Small intestine (tissue), 7 donors: Measurements from ENCODE around the gene PGR. TPM values are rescaled to one million over a fixed set of nuclear protein-coding genes. Genes with fewer than 3 reads are reported as not detected.

Experiments
- DNase-seq, 2 donors: peaks; one replicate each; pipeline versions ENCODE4 v3.0.0 to v3.0.0-alpha.2; 2013
- FAIRE-seq: peaks from 2 replicates; lab custom pipeline; 2012; peaks lifted over from hg19 to GRCh38; lab: Jason Lieb, UNC
- H3K27ac ChIP-seq, 3 donors: one replicate each; pipeline ENCODE4 v1.5.1; 2013; ENCODE audit warnings: low read length in 2 of 3, mild to moderate bottlenecking in 2 of 3, control low read depth in 1 of 3, inconsistent platforms in 1 of 3, low read depth in 1 of 3, moderate library complexity in 1 of 3
- H3K27me3 ChIP-seq, 3 donors: one replicate each; pipeline ENCODE4 v1.6.1; 2013; ENCODE audit warnings: low read length in 3 of 3, inconsistent platforms in 1 of 3; ENCODE audit not compliant: control insufficient read depth in 3 of 3, insufficient read depth in 3 of 3
- H3K36me3 ChIP-seq, 3 donors: one replicate each; pipeline ENCODE4 v1.6.1; 2013; ENCODE audit warnings: low read length in 3 of 3, inconsistent platforms in 1 of 3, low read depth in 1 of 3, mild to moderate bottlenecking in 1 of 3, moderate library complexity in 1 of 3; ENCODE audit not compliant: control insufficient read depth in 3 of 3, insufficient read depth in 2 of 3
- H3K4me1 ChIP-seq, 3 donors: one replicate each; pipeline ENCODE4 v1.6.1; 2013; ENCODE audit warnings: low read length in 2 of 3, inconsistent platforms in 1 of 3, low read depth in 1 of 3, mild to moderate bottlenecking in 1 of 3, moderate library complexity in 1 of 3; ENCODE audit not compliant: control insufficient read depth in 3 of 3, insufficient read depth in 2 of 3
- H3K4me3 ChIP-seq, 3 donors: one replicate each; pipeline ENCODE4 v1.5.1; 2013; ENCODE audit warnings: low read length in 3 of 3, control low read depth in 1 of 3, inconsistent platforms in 1 of 3, low read depth in 1 of 3, mild to moderate bottlenecking in 1 of 3, moderate library complexity in 1 of 3
- H3K9me3 ChIP-seq, 2 donors: one replicate each; pipeline ENCODE4 v1.6.1; 2013; ENCODE audit warnings: low read depth in 1 of 2, low read length in 1 of 2; ENCODE audit not compliant: control insufficient read depth in 2 of 2, insufficient read depth in 1 of 2
- WGBS, 3 donors: extraction: QIAGEN DNeasy Blood & Tissue Kit; methylation state at CpG; one replicate each; pipeline ENCODE4 v1.1.7; 2013; 5-methylcytosine and 5-hydroxymethylcytosine counted together
- polyA plus RNA-seq, 4 donors: library from polyadenylated mRNA; stranded (reverse) in 3 of 4; unstranded in 1 of 4; fragments of 200-250 nt in 3 of 4; fragments of 120-200 nt in 1 of 4; gene quantifications; one replicate each; pipeline versions ENCODE4 v1.2.1 to v1.2.3, GENCODE V29; 2013
- donor health status: healthy with polysubstance abuse.
- donor health status: control.
- donor health status: control.
- donor health status: Bipolar disorder and iron deficiency.
- donor health status: healthy.

The PGR gene
- polyA plus RNA-seq, 4 donors: under 0.01 to 0.03 TPM; not detected in 2

DNA sequence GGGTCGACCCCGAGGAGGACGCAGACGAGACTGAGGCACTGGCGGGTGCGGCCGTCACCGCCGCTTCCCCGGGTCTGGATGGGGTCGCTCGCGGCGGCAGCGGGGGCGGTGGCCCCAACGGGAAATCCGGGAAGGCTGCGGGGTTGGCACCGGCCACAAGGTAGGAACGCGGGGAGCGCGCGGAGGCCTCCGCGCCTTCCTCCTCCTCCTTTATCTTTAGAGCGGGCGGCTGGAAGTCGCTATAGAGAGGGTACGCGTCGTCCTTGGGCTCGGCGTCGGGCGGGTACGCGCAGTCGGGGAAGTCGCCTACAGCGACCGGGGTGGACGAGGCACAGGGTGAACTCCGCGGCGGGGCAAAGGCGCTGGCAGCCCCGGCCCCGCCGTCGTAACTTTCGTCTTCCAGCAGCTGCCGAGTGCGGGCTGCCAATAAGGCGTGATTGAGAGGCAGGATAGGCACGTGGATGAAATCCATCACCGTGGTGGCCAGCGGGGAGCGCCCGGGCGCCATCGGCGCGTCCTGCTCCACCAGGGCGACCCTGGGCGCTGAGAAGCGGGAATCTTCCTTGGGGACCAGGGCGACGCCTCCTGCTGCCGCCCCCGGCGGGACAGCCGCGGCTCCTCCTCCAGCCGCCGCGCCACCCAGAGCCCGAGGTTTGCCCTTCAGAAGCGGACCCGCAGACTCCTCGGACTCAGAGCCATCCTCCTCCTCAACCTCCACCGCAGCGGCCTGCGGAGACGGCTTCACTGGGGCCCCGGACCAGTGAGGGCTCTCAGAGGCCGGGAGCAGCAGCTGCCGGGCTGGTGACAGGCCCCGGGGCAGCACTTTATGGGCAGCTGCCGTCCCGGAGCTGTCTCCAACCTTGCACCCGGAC is 1.7 kb downstream of the PGR start:
- peak overlapping the region in 2 of 3 donors; percentile 15 to 24 for H3K4me3 ChIP-seq

DNA sequence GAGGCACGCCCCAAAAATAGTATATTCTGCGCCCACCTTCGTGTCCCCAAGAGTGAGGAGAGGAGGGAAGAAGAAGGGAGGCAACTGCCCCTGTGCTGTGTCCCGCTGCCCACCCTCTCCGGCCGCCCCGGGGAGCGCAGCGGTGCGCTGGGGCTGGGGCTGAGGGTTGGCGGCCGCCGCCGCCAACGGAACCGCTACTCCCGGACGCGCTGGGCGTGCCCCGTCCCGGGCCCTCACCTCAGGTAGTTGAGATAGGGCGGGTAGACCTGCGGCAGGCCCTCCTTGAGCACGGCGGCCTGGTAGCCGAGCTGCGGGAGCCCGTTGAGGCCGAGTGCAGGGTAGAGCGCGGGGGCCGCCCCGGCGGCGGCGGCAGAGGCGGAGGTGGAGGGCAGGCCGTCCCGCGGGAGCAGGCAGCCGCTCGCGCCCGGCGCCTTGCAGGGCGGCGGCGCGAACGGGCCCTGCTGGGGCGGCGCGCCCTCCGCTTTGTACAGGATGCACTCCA is 2.4 kb downstream of the PGR start:
- Histone ChIP-seq H3K27ac (no peak overlapping the region), H3K9me3 (peaks cover 0 to 5% of the 10 kb centered on the region in 2 donors), H3K4me1 (no peaks in the 10 kb centered on the region), H3K4me3 (peak overlapping the region; percentile 15 to 27 (median 24)), H3K27me3 (peaks cover 12 to 40% (median 20%) of the 10 kb centered on the region in 3 donors), H3K36me3 (no peaks in the 10 kb centered on the region)
- DNase-seq (peak in 1 of 2 donors; percentile 15), FAIRE-seq (no peak)
- WGBS, 3 donors: 2 to 7% (median 3%) methylated on average over 42 to 55 of the region's 55 CpGs

More for the DNA sequence above, 1.7 kb downstream of the PGR start:
- Histone ChIP-seq H3K4me1 (no peaks in the 10 kb centered on the region), H3K9me3 (peaks cover 0 to 5% of the 10 kb centered on the region in 2 donors), H3K27me3 (peaks cover 12 to 40% (median 20%) of the 10 kb centered on the region in 3 donors), H3K27ac (no peak overlapping the region), H3K36me3 (no peaks in the 10 kb centered on the region)
- DNase-seq: peak in 1 of 2 donors; percentile 15
- no peak for FAIRE-seq
- 2 to 7% (median 4%) methylated on average over 67 to 93 of the region's 93 CpGs for WGBS, 3 donors

DNA sequence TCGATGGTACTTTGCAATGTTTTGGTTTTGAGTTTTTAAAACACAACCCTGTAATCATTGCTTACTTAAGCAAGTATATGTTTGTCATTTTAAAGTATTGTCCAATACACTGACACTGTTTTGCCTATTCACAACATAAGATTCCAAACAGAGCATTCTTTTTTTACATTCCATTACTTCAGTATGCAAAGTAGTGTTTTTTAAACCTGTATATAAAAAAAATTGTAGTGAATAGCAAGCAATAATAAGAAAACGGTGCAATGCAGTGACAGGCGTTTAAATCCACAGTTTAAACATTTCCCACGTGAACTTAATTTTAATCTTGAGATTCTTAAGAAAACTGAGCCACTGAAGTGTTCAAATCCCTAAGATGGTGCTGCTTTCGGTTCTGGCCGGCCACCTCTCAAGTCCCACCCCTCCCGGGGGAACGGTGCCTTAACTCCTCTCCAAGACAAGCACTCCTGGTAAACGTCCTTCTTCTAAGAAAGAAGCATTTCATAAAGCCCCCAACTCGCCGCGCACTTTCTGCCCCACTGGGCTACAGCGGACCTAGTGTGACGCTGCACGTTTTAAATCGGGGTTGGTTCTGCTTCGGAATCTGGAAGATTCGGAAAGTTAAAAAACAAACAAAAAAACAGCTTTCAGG is 2.9 kb downstream of the PGR start:
- Histone ChIP-seq H3K27ac (no peak overlapping the region), H3K36me3 (no peaks in the 10 kb centered on the region), H3K4me1 (no peaks in the 10 kb centered on the region), H3K9me3 (peaks cover 0 to 5% of the 10 kb centered on the region in 2 donors), H3K27me3 (peaks cover 12 to 40% (median 20%) of the 10 kb centered on the region in 3 donors), H3K4me3 (peak overlapping the region in 1 of 3 donors; percentile 27)
- 5 to 7% (median 7%) methylated on average over 18 of the region's 18 CpGs for WGBS, 3 donors
- FAIRE-seq (no peak), DNase-seq (peak in 1 of 2 donors; percentile 6)

DNA sequence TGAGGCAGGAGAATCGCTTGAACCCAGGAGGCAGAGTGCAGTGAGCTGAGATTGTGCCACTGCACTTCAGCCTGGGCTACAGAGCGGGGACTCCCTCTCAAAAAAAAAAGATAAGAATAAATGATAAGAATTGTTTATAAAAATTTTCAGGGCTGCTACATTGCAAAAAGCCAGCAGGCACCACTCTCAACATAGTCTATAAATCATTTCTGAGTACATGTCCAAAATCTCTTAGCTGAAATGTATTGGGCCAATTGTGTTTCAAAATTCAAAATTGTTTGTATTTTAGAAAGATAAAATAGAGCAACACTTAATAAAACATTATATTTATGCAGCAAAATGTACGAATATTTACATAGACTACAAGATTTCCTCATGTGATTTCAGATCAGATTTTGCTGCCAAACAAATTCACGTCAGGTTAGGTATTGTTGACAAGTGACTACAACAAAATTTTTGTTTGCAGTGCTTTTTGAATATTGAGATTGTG is 13.9 kb downstream of the PGR start:
- H3K4me3 ChIP-seq: no peak overlapping the region
- H3K4me1 ChIP-seq: no peaks in the 10 kb centered on the region
- H3K9me3 ChIP-seq: no peaks in the 10 kb centered on the region
- H3K36me3 ChIP-seq: no peaks in the 10 kb centered on the region
- no peak overlapping the region for H3K27ac ChIP-seq
- no peaks in the 10 kb centered on the region for H3K27me3 ChIP-seq
- no peak for DNase-seq
- 49 to 59% (median 51%) methylated on average over 4 of the region's 4 CpGs for WGBS, 3 donors
- FAIRE-seq: no peak

DNA sequence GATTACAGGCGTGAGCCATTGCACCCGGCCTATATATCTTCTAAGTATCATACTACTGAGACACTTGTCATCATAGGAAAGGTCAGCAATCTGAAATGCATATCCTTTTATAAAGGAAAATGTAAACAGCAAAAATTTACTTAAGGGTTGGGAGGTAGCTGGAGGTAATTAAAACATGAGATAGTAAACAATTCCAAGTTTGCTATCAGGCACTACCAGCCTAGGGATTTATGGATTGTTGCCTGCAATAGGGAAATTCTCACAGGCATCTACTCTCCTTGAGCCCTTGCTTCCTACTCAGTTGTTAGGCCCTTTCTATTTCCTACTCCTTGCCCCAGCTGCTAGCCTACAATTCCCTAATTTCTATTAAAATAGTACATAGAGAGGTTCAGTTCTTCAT is 16.1 kb downstream of the PGR start:
- FAIRE-seq: no peak

DNA sequence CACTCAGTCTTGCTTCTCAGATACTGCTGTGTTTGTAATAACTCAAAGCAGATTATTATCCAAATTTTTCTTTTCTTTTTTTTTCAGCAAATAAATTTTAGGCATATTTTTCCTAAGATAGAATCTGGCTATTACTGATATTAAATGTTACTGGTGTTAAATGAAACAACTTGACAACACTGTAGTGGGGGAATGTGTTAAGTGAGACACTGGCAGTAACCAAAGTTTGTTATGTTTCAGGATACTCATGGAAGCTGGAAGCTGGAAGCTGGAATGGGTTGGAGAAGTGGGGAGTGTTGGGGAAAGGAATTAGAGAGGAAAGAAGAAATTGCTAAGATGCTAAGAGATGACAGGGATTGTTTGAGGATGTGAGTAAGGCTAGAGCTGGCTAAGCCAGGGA is 24.9 kb downstream of the PGR start:
- H3K9me3 ChIP-seq: no peaks in the 10 kb centered on the region
- FAIRE-seq: no peak
- no peaks in the 10 kb centered on the region for H3K4me1 ChIP-seq
- H3K36me3 ChIP-seq: no peaks in the 10 kb centered on the region
- no peak overlapping the region for H3K27ac ChIP-seq
- H3K4me3 ChIP-seq: no peak overlapping the region
- no peaks in the 10 kb centered on the region for H3K27me3 ChIP-seq
- no peak for DNase-seq

More for the DNA sequence above, 16.1 kb downstream of the PGR start:
- H3K4me3 ChIP-seq: no peak overlapping the region
- H3K9me3 ChIP-seq: no peaks in the 10 kb centered on the region
- 72 to 80% (median 77%) methylated on average over 2 of the region's 2 CpGs for WGBS, 3 donors
- DNase-seq: no peak
- H3K27ac ChIP-seq: no peak overlapping the region
- H3K27me3 ChIP-seq: no peaks in the 10 kb centered on the region
- H3K36me3 ChIP-seq: no peaks in the 10 kb centered on the region
- H3K4me1 ChIP-seq: no peaks in the 10 kb centered on the region

DNA sequence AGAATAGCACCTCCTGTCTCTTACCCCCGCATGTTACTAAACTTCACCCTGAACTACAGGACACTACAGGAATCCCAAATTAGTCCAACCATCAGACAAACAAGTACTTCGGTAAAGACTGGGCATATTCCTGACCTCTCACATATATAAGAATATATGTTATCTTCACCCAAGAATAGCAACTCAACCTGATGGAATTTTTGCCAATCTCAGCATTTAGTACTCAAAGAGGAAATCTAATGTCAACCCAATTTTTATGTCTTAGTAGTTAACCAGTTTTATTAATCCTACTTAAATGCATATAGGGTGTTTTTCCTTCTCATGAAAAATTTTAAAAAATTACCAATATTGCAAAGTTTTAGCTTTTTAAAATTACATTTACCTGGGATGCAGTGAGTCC is 26.2 kb downstream of the PGR start:
- FAIRE-seq: no peak
- H3K4me1 ChIP-seq: no peaks in the 10 kb centered on the region
- 76 to 89% (median 84%) methylated on average over 2 of the region's 2 CpGs for WGBS, 3 donors
- no peaks in the 10 kb centered on the region for H3K36me3 ChIP-seq
- no peak for DNase-seq
- no peak overlapping the region for H3K27ac ChIP-seq
- H3K27me3 ChIP-seq: no peaks in the 10 kb centered on the region
- no peaks in the 10 kb centered on the region for H3K9me3 ChIP-seq
- no peak overlapping the region for H3K4me3 ChIP-seq

DNA sequence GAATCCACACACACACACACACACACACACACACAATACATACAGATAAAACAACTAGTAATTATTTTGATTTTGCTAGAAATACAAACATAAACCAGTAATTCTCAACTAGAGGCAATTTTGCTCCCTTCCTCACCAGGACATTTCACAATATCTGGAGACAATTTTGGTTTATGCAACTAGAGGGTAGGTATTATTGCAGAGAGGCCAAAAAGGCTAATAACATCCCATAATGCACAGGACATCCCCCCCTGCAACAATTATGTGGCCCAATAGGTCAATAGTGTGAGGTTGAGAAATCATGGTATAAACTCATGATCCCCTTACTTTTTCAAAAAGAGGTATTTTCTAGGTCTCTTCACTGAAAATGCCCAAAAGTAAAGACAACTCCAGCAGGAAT is 29.0 kb downstream of the PGR start:
- Histone ChIP-seq H3K4me3 (no peak overlapping the region), H3K4me1 (no peaks in the 10 kb centered on the region), H3K36me3 (no peaks in the 10 kb centered on the region), H3K9me3 (no peaks in the 10 kb centered on the region), H3K27me3 (no peaks in the 10 kb centered on the region), H3K27ac (no peak overlapping the region)
- FAIRE-seq (no peak), DNase-seq (no peak)
